ENCODE data around the gene CELSR1.
"Not testable (repeated sequence)": the region's sequence is repeated elsewhere in the genome, so short reads cannot be mapped to it uniquely, and the experiment has no call there.

Gene CELSR1

DNA sequence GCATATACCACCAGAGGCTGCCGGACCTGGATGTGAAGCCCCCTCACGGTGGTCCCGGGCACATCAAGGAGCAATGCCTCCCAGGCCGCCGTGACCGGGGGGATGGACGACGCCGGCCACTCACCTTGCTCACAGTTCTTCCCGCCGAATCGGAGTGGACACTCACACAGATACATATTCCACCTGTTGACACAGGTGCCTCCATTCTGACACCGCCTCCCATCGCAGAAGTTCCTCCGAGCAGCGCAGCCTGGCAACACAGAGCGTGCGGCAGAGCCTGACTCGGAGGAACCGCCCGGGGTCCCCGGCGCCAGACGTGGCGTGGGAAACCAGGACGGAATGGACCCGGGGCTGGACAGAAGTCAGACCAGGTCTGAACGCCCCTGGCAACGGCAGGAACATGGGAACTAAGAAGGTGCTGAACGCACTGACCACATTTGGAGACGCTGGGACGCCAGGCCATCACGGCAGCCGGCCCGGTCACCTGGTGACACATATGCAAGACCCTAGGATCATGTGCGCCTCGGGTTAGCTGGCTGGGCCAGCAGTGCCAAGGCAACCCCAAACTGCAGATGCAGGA is 127.7 kb downstream of the CELSR1 start:
- H3K36me3 ChIP-seq (ENCODE audit: control insufficient read depth, insufficient read depth, low read length), result no peaks in the 10 kb centered on the region
- no peak overlapping the region for H3K4me3 ChIP-seq (ENCODE audit: low read length)
- no peak overlapping the region for H3K9ac ChIP-seq (ENCODE audit: low read length)
- no peaks in the 10 kb centered on the region for H3K4me1 ChIP-seq (ENCODE audit: control insufficient read depth, insufficient read depth, low read length)
- no peaks in the 10 kb centered on the region for H3K27me3 ChIP-seq (ENCODE audit: control insufficient read depth, insufficient read depth, low read length)
- no peak overlapping the region for H3K27ac ChIP-seq (ENCODE audit: low read depth, low read length)

GRCh38 chr22:46408568-46409506 is 128.6 kb downstream of the CELSR1 start:
- Histone ChIP-seq H3K36me3 (ENCODE audit: control insufficient read depth, insufficient read depth, low read length) (no peaks in the 10 kb centered on the region), H3K9ac (ENCODE audit: low read length) (no peak overlapping the region), H3K4me3 (ENCODE audit: low read length) (no peak overlapping the region), H3K27me3 (ENCODE audit: control insufficient read depth, insufficient read depth, low read length) (no peaks in the 10 kb centered on the region), H3K27ac (ENCODE audit: low read depth, low read length) (no peak overlapping the region), H3K4me1 (ENCODE audit: control insufficient read depth, insufficient read depth, low read length) (no peaks in the 10 kb centered on the region)

DNA sequence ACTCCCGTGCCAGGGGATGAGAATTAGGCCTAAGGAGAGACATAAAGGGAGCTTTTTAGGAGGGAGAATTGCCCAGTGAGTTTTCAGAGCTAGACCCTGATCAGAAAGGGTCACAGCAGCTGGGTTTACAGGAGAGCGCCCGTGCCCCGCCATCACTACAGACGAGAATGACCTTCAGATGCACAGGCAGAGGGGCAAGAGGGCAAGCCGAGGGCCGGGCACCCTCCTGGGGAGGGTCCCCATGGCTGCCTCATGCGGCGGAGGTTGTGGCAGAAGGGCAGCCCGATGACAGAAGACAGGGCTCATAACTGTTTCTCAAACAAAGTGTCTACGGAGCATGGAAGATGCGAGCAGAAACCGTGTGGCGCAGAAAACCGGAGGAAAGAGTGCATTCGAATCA is 129.7 kb downstream of the CELSR1 start:
- Histone ChIP-seq H3K36me3 (ENCODE audit: control insufficient read depth, insufficient read depth, low read length) (no peaks in the 10 kb centered on the region), H3K9ac (ENCODE audit: low read length) (no peak overlapping the region), H3K4me1 (ENCODE audit: control insufficient read depth, insufficient read depth, low read length) (no peaks in the 10 kb centered on the region), H3K4me3 (ENCODE audit: low read length) (no peak overlapping the region), H3K27ac (ENCODE audit: low read depth, low read length) (no peak overlapping the region), H3K27me3 (ENCODE audit: control insufficient read depth, insufficient read depth, low read length) (no peaks in the 10 kb centered on the region)

- Histone ChIP-seq H3K9ac (ENCODE audit: low read length) (no peak overlapping the region), H3K4me3 (ENCODE audit: low read length) (no peak overlapping the region), H3K27ac (ENCODE audit: low read depth, low read length) (no peak overlapping the region), H3K27me3 (ENCODE audit: control insufficient read depth, insufficient read depth, low read length) (no peaks in the 10 kb centered on the region), H3K4me1 (ENCODE audit: control insufficient read depth, insufficient read depth, low read length) (no peaks in the 10 kb centered on the region), H3K36me3 (ENCODE audit: control insufficient read depth, insufficient read depth, low read length) (no peaks in the 10 kb centered on the region)
Observed at GRCh38 chr22:46406791-46407190, 130.6 kb downstream of the CELSR1 start.

DNA sequence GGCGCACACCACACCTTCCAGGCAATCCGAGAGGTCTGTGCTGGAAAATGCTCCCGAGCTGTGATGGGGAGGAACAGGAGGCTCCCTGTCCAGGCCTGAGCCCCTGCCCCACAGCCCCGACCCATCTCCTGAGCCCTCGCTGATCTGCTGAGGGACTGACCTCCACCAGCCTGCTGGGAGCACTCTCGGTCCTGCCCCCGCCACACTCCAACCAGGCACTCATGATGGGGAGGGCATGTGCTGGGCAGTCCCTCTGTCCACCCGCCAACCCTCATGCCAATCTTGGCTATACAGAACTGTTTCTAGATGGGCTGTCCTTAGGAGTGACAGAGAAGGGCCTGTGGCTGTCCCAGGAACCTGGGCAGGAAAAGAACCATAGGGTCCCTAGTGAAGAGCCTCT is 131.1 kb downstream of the CELSR1 start:
- no peak overlapping the region for H3K4me3 ChIP-seq (ENCODE audit: low read length)
- H3K36me3 ChIP-seq (ENCODE audit: control insufficient read depth, insufficient read depth, low read length), result no peaks in the 10 kb centered on the region
- H3K9ac ChIP-seq (ENCODE audit: low read length), result no peak overlapping the region
- H3K4me1 ChIP-seq (ENCODE audit: control insufficient read depth, insufficient read depth, low read length), result no peaks in the 10 kb centered on the region
- no peaks in the 10 kb centered on the region for H3K27me3 ChIP-seq (ENCODE audit: control insufficient read depth, insufficient read depth, low read length)
- H3K27ac ChIP-seq (ENCODE audit: low read depth, low read length), result no peak overlapping the region

DNA sequence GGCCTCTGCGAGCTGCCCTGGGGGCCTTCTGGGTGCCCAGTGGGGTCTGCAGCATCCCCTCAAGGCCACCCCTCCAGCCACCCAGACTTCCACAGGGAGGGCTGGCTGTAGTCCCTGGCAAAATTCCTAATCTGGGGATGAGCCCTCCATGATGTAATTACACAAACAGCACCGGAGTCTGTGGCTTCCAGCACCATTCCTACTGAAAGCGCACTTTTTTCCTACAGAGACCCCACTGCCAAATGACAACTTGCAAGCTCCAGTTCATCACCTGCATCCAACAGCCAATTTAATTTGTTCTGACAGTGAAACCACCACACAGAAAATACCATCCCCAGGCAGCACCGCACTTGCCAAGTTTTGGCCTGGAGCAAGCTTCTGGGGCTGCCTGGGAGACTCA is 131.5 kb downstream of the CELSR1 start:
- Histone ChIP-seq H3K36me3 (ENCODE audit: control insufficient read depth, insufficient read depth, low read length) (no peaks in the 10 kb centered on the region), H3K4me3 (ENCODE audit: low read length) (no peak overlapping the region), H3K27me3 (ENCODE audit: control insufficient read depth, insufficient read depth, low read length) (no peaks in the 10 kb centered on the region), H3K27ac (ENCODE audit: low read depth, low read length) (no peak overlapping the region), H3K9ac (ENCODE audit: low read length) (no peak overlapping the region), H3K4me1 (ENCODE audit: control insufficient read depth, insufficient read depth, low read length) (no peaks in the 10 kb centered on the region)

- not testable (repeated sequence) for H3K4me1 ChIP-seq (ENCODE audit: control insufficient read depth, insufficient read depth, low read length); H3K4me3 ChIP-seq (ENCODE audit: low read length); H3K27me3 ChIP-seq (ENCODE audit: control insufficient read depth, insufficient read depth, low read length); H3K9ac ChIP-seq (ENCODE audit: low read length); H3K27ac ChIP-seq (ENCODE audit: low read depth, low read length); H3K36me3 ChIP-seq (ENCODE audit: control insufficient read depth, insufficient read depth, low read length)
Observed at GRCh38 chr22:46403880-46404279, 133.5 kb downstream of the CELSR1 start.

GRCh38 chr22:46402505-46402904 is 134.9 kb downstream of the CELSR1 start:
- Histone ChIP-seq H3K27me3 (ENCODE audit: control insufficient read depth, insufficient read depth, low read length) (no peaks in the 10 kb centered on the region), H3K9ac (ENCODE audit: low read length) (no peak overlapping the region), H3K4me1 (ENCODE audit: control insufficient read depth, insufficient read depth, low read length) (no peaks in the 10 kb centered on the region), H3K36me3 (ENCODE audit: control insufficient read depth, insufficient read depth, low read length) (no peaks in the 10 kb centered on the region), H3K4me3 (ENCODE audit: low read length) (no peak overlapping the region), H3K27ac (ENCODE audit: low read depth, low read length) (no peak overlapping the region)

DNA sequence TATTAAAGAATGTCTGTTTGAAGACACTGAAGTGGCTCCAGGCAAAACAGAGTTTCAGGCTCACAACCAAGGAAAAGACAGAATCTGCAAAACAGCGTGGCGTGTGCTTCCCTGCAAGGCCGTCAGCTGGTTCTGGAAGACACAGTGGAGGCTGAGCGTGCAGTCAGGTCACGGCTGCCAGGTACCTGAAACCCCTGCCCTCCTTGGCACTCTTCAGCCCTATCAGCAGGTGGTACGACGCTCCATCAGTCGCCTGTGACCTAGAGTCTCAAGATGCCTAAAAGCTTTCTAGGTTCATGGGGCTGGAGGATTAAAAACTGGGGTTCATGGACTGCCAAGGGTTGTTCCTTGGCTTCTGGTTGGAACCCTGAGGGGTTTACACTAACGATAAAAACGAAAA is 136.1 kb downstream of the CELSR1 start:
- Histone ChIP-seq H3K4me3 (ENCODE audit: low read length) (no peak overlapping the region), H3K4me1 (ENCODE audit: control insufficient read depth, insufficient read depth, low read length) (no peaks in the 10 kb centered on the region), H3K9ac (ENCODE audit: low read length) (no peak overlapping the region), H3K27me3 (ENCODE audit: control insufficient read depth, insufficient read depth, low read length) (no peaks in the 10 kb centered on the region), H3K36me3 (ENCODE audit: control insufficient read depth, insufficient read depth, low read length) (no peaks in the 10 kb centered on the region), H3K27ac (ENCODE audit: low read depth, low read length) (no peak overlapping the region)

DNA sequence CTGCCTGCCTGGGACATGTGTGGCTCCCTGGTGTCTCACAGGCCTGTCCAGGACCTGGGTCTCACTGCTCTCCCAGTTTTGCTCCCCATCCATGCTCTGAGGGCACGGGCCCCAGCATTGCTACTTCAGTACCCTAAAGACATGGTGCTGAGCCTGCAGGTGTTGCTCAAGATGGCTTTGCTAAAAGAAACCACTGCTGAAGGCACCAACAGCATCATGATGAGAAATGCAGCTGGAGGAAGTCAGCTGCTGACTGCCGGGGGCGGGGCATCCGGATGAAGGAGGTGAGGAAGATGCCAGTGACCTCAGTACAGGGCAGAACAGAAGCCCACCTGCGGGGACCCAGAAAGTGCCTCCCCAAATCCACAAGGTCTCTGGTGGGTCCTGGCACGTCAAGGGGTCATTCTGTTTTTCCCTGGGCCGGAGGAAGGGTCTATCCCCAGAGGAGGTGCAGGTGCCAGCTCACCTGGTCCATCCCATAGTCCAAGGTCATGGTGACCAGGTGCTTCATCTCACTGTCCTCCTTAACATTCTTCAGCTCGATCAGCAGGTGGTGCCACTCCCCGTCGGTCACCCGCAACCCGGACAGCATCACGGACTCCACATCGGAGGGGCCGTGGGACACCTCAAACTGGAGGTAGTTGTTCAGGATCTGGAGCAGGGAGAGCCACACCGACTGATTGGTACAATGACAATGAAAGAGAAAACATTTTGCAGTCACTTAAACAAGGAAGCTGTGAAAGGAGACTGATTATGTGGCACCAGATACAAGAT is 138.0 kb downstream of the CELSR1 start:
- Histone ChIP-seq H3K36me3 (ENCODE audit: control insufficient read depth, insufficient read depth, low read length) (no peaks in the 10 kb centered on the region), H3K4me1 (ENCODE audit: control insufficient read depth, insufficient read depth, low read length) (no peaks in the 10 kb centered on the region), H3K27me3 (ENCODE audit: control insufficient read depth, insufficient read depth, low read length) (no peaks in the 10 kb centered on the region), H3K9ac (ENCODE audit: low read length) (no peak overlapping the region), H3K27ac (ENCODE audit: low read depth, low read length) (no peak overlapping the region), H3K4me3 (ENCODE audit: low read length) (no peak overlapping the region)

GRCh38 chr22:46397951-46398350 is 139.5 kb downstream of the CELSR1 start:
- H3K27ac ChIP-seq (ENCODE audit: low read depth, low read length), result no peak overlapping the region
- no peaks in the 10 kb centered on the region for H3K27me3 ChIP-seq (ENCODE audit: control insufficient read depth, insufficient read depth, low read length)
- no peak overlapping the region for H3K4me3 ChIP-seq (ENCODE audit: low read length)
- H3K36me3 ChIP-seq (ENCODE audit: control insufficient read depth, insufficient read depth, low read length), result no peaks in the 10 kb centered on the region
- H3K4me1 ChIP-seq (ENCODE audit: control insufficient read depth, insufficient read depth, low read length), result no peaks in the 10 kb centered on the region
- H3K9ac ChIP-seq (ENCODE audit: low read length), result no peak overlapping the region

DNA sequence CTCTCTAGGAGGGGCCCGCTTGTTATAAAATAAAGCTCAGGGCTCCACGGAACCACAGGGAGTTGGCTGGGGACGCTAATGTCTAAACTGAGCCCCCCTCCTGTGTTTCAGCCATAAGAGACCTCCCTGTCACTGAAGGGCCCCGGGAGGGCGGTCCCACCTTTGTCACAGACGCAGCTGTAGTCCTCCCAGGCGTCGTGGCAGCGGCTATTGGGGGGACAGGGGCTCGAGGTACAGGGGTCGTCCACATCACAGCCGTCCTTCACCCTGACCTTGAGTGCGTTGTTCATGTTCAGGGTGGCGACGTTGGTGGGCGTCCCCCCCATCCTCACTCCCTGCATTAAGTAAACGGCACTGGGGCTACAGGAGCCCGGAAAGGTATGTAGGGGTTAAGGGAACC is 139.9 kb downstream of the CELSR1 start:
- Histone ChIP-seq H3K27me3 (ENCODE audit: control insufficient read depth, insufficient read depth, low read length) (no peaks in the 10 kb centered on the region), H3K9ac (ENCODE audit: low read length) (no peak overlapping the region), H3K27ac (ENCODE audit: low read depth, low read length) (no peak overlapping the region), H3K4me3 (ENCODE audit: low read length) (no peak overlapping the region), H3K36me3 (ENCODE audit: control insufficient read depth, insufficient read depth, low read length) (no peaks in the 10 kb centered on the region), H3K4me1 (ENCODE audit: control insufficient read depth, insufficient read depth, low read length) (no peaks in the 10 kb centered on the region)

Data from rectal smooth muscle tissue (tissue), 1 donor.